NB4 (cell line): ENCODE results near the gene CDON.

Experiments
- TF ChIP-seq, protein P1 (sequence below): IDR thresholded peaks from one replicate; pipeline ENCODE4 v1.5.1; 2012; ENCODE audit warnings: low read depth, low read length
- TF ChIP-seq, protein P2 (sequence below): IDR thresholded peaks from 2 replicates; pipeline ENCODE4 v1.6.1; 2011; ENCODE audit warnings: low read depth, low read length

DNA sequence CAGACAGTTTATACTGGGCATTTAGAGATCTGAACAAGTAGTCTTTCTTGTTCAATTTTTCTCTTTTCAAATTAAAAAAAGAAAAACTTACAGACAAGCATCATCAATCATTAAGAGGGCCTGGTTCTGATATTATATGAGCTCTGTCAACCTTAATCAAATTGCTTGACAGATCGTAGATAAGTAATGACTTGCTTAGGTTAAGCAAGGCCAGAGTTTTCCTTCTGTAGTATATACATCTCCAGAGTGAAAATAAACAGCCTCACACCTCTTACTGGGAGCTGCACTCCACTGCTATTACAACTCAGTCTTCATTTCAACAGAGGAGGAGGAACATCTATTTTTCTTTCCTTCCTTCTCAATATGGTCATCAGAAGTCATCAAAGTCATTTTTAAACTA lies 13.5 kb downstream of the CDON start:
- TF ChIP-seq, protein P1, sequence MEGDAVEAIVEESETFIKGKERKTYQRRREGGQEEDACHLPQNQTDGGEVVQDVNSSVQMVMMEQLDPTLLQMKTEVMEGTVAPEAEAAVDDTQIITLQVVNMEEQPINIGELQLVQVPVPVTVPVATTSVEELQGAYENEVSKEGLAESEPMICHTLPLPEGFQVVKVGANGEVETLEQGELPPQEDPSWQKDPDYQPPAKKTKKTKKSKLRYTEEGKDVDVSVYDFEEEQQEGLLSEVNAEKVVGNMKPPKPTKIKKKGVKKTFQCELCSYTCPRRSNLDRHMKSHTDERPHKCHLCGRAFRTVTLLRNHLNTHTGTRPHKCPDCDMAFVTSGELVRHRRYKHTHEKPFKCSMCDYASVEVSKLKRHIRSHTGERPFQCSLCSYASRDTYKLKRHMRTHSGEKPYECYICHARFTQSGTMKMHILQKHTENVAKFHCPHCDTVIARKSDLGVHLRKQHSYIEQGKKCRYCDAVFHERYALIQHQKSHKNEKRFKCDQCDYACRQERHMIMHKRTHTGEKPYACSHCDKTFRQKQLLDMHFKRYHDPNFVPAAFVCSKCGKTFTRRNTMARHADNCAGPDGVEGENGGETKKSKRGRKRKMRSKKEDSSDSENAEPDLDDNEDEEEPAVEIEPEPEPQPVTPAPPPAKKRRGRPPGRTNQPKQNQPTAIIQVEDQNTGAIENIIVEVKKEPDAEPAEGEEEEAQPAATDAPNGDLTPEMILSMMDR: no peak
- TF ChIP-seq, protein P2, sequence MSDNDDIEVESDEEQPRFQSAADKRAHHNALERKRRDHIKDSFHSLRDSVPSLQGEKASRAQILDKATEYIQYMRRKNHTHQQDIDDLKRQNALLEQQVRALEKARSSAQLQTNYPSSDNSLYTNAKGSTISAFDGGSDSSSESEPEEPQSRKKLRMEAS: no peak
